Renal pelvis (tissue), 4 donors: ENCODE measurements around the gene SIPA1L3. TPM values are rescaled to one million over a fixed set of nuclear protein-coding genes. Genes with fewer than 3 reads are reported as not detected.
"Not testable (repeated sequence)": the region's sequence is repeated elsewhere in the genome, so short reads cannot be mapped to it uniquely, and the experiment has no call there.

Experiments used
- DNase-seq: peaks from one replicate; pipeline ENCODE4 v3.0.0-alpha.2; 2013
- polyA plus RNA-seq, 3 donors: library from polyadenylated mRNA; unstranded; fragments of 120-200 nt; gene quantifications; one replicate each; pipeline ENCODE4 v1.2.1, GENCODE V29; 2013; ENCODE audit not compliant: insufficient read length in 3 of 3

SIPA1L3 gene
- polyA plus RNA-seq, 3 donors = 25.4 to 40.3 (median 28.6) TPM

GRCh38 chr19:38228005-38228377 is 321.0 kb downstream of the SIPA1L3 start:
- DNase-seq = no peak

GRCh38 chr19:38228491-38229439 is 321.8 kb downstream of the SIPA1L3 start:
- DNase-seq = no peak

GRCh38 chr19:38229585-38230073 is 322.6 kb downstream of the SIPA1L3 start:
- DNase-seq = peak; percentile 78

- DNase-seq = not testable (repeated sequence)
Observed at GRCh38 chr19:38230506-38231133, 323.6 kb downstream of the SIPA1L3 start.

- no peak for DNase-seq
Observed at GRCh38 chr19:38231918-38232317, 324.9 kb downstream of the SIPA1L3 start.

- no peak for DNase-seq
Observed at GRCh38 chr19:38233740-38234251, 326.8 kb downstream of the SIPA1L3 start.

GRCh38 chr19:38234615-38235014 is 327.6 kb downstream of the SIPA1L3 start:
- no peak for DNase-seq

GRCh38 chr19:38239816-38240215 is 332.8 kb downstream of the SIPA1L3 start:
- no peak for DNase-seq

- no peak for DNase-seq
Observed at GRCh38 chr19:38243279-38243673, 336.3 kb downstream of the SIPA1L3 start.

- DNase-seq = no peak
Observed at GRCh38 chr19:38245826-38246498, 339.0 kb downstream of the SIPA1L3 start.

GRCh38 chr19:38247126-38247525 is 340.1 kb downstream of the SIPA1L3 start:
- DNase-seq = no peak

- no peak for DNase-seq
Observed at GRCh38 chr19:38247734-38248268, 340.8 kb downstream of the SIPA1L3 start.

GRCh38 chr19:38248421-38248820 is 341.4 kb downstream of the SIPA1L3 start:
- no peak for DNase-seq

- DNase-seq = no peak
Observed at GRCh38 chr19:38250428-38250820, 343.4 kb downstream of the SIPA1L3 start.

GRCh38 chr19:38250821-38251563 is 344.0 kb downstream of the SIPA1L3 start:
- DNase-seq = no peak

- DNase-seq = no peak
Observed at GRCh38 chr19:38251564-38252051, 344.6 kb downstream of the SIPA1L3 start.

- no peak for DNase-seq
Observed at GRCh38 chr19:38252385-38252784, 345.4 kb downstream of the SIPA1L3 start.

- DNase-seq = no peak
Observed at GRCh38 chr19:38252941-38253691, 346.1 kb downstream of the SIPA1L3 start.

GRCh38 chr19:38253788-38254187 is 346.8 kb downstream of the SIPA1L3 start:
- DNase-seq = no peak

GRCh38 chr19:38255383-38256014 is 348.5 kb downstream of the SIPA1L3 start:
- DNase-seq = no peak
